ENCODE results near the gene GRIA3. TPM values are rescaled to one million over a fixed set of nuclear protein-coding genes. Genes with fewer than 3 reads are reported as not detected.
"Not testable (repeated sequence)": the region's sequence is repeated elsewhere in the genome, so short reads cannot be mapped to it uniquely, and the experiment has no call there.

Gene GRIA3
- total RNA-seq, 4 donors from 2014 or later, result 0.19 to 1.1 (median 0.55) TPM

GRCh38 chrX:123436512-123437136, 252.5 kb downstream of the GRIA3 start:
- ATAC-seq (ENCODE audit: low FRiP score), result no peak
- TF ChIP-seq, protein P1, sequence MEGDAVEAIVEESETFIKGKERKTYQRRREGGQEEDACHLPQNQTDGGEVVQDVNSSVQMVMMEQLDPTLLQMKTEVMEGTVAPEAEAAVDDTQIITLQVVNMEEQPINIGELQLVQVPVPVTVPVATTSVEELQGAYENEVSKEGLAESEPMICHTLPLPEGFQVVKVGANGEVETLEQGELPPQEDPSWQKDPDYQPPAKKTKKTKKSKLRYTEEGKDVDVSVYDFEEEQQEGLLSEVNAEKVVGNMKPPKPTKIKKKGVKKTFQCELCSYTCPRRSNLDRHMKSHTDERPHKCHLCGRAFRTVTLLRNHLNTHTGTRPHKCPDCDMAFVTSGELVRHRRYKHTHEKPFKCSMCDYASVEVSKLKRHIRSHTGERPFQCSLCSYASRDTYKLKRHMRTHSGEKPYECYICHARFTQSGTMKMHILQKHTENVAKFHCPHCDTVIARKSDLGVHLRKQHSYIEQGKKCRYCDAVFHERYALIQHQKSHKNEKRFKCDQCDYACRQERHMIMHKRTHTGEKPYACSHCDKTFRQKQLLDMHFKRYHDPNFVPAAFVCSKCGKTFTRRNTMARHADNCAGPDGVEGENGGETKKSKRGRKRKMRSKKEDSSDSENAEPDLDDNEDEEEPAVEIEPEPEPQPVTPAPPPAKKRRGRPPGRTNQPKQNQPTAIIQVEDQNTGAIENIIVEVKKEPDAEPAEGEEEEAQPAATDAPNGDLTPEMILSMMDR (IDR thresholded peaks at IDR 0.05), result no peak
- no peak for DNase-seq (ENCODE audit: low spot score)

DNA sequence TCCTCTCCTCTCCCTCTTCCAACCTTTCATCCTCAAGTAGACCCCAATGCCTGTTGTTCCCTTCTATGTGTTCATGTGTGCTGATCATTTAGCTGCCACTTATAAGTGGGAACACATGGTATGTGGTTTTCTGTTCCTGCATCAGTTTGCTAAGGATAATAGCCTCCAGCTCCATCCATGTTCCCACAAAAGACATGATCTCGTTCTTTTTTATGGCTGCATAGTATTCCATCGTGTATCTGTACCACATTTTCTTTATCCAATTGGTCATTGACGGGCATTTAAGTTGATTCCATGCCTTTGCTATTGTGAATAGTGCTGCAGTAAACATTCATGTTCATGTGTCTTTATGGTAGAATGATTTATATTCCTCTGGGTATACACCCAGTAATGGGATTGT, 255.8 kb downstream of the GRIA3 start:
- DNase-seq (ENCODE audit: low spot score); ATAC-seq (ENCODE audit: low FRiP score): not testable (repeated sequence)

GRCh38 chrX:123442764-123443163, 258.7 kb downstream of the GRIA3 start:
- ATAC-seq (ENCODE audit: low FRiP score) (no peak), DNase-seq (ENCODE audit: low spot score) (no peak)
- TF ChIP-seq, protein P1 (IDR thresholded peaks at IDR 0.05), result no peak

- TF ChIP-seq, protein P1 (IDR thresholded peaks at IDR 0.05), result no peak
- DNase-seq (ENCODE audit: low spot score) (no peak), ATAC-seq (ENCODE audit: low FRiP score) (no peak)
Measured at GRCh38 chrX:123447506-123447905, 263.4 kb downstream of the GRIA3 start.

DNA sequence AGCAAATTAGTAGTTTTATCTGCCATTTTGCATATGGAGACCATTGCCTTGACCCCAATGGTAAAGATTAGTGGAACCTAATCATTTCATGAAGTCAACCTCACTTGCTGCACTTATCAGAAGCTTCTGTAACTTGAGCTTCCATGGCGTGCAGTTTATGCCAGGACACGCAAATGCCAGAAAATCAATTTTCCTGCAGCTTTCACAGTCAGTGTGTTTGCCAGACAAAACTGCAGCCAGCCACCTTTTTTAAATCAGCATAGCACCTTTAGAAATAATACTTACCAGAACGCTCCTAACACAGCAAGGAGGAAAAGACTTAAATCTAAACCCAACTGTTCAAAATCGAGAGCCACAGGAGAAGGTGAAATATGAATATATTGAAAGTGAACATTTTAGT, 265.3 kb downstream of the GRIA3 start:
- TF ChIP-seq, protein P1 (IDR thresholded peaks at IDR 0.05), result no peak
- ATAC-seq (ENCODE audit: low FRiP score) (no peak), DNase-seq (ENCODE audit: low spot score) (no peak)

DNA sequence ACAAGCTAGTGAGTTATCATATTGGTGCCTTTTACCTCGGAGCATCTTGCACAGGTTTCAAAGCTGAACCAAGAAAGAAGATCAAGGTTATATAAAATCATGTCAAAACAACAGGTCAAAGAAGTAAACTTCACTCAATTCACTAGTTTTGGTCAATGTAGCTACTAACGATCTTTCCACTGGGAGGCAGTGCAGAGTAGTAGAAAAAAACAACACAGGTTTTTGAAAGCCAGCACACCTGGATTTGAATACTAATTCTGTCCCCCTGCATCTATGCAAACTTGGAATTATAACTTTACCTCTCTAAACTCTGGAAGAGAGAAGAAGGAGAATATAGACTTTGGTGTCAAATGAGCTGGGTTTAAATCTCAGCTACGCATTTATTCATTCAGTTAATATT, 266.1 kb downstream of the GRIA3 start:
- DNase-seq (ENCODE audit: low spot score), result no peak

GRCh38 chrX:123454712-123455431, 270.8 kb downstream of the GRIA3 start:
- DNase-seq (ENCODE audit: low spot score) (no peak), ATAC-seq (ENCODE audit: low FRiP score) (no peak)
- TF ChIP-seq, protein P1 (IDR thresholded peaks at IDR 0.05), result no peak

More for the DNA sequence above, 266.1 kb downstream of the GRIA3 start:
- ATAC-seq (ENCODE audit: low FRiP score), result no peak
- TF ChIP-seq, protein P1 (IDR thresholded peaks at IDR 0.05), result no peak
